GM12873 (cell line): Measurements from ENCODE around the gene BTAF1.

ENCODE experiments used
- CTCF ChIP-seq: IDR thresholded peaks from 2 replicates; pipeline ENCODE4 v1.5.1; 2012; ENCODE audit warnings: low read depth, mild to moderate bottlenecking, moderate library complexity, low read length, control low read depth; ENCODE audit not compliant: insufficient read depth; ENCODE audit errors: missing control alignments

The BTAF1 gene

GRCh38 chr10:91980319-91980718 lies 56.7 kb downstream of the BTAF1 start:
- no peak for TF ChIP-seq CTCF

- TF ChIP-seq CTCF, result no peak
Measured at GRCh38 chr10:91983416-91983815, 59.8 kb downstream of the BTAF1 start.

GRCh38 chr10:91987397-91988037 lies 63.9 kb downstream of the BTAF1 start:
- no peak for TF ChIP-seq CTCF

- no peak for TF ChIP-seq CTCF
Measured at GRCh38 chr10:91992031-91992430, 68.5 kb downstream of the BTAF1 start.

GRCh38 chr10:91996266-91996665 lies 72.7 kb downstream of the BTAF1 start:
- no peak for TF ChIP-seq CTCF

GRCh38 chr10:92001581-92001980 lies 78.0 kb downstream of the BTAF1 start:
- no peak for TF ChIP-seq CTCF

GRCh38 chr10:92001995-92002394 lies 78.4 kb downstream of the BTAF1 start:
- no peak for TF ChIP-seq CTCF
